Stimulated activated CD8-positive, alpha-beta memory T cell treated with anti-CD3 and anti-CD28 coated beads, Interleukin-15, amount 100 ng/mL, for 24 hours (primary cell): ENCODE data around the gene CENPS.
"Not testable (repeated sequence)": the region's sequence is repeated elsewhere in the genome, so short reads cannot be mapped to it uniquely, and the experiment has no call there.

Experiments used
- DNase-seq: peaks from one replicate; pipeline ENCODE4 v3.0.0-alpha.2; 2020; ENCODE audit warnings: low read depth

The CENPS gene

GRCh38 chr1:10451287-10451686 lies 21.1 kb downstream of the CENPS start:
- DNase-seq: no peak

GRCh38 chr1:10456048-10456447 lies 25.8 kb downstream of the CENPS start:
- no peak for DNase-seq

- no peak for DNase-seq
Measured at GRCh38 chr1:10456661-10457060, 26.4 kb downstream of the CENPS start.

GRCh38 chr1:10457462-10457861 lies 27.2 kb downstream of the CENPS start:
- not testable (repeated sequence) for DNase-seq

- DNase-seq: no peak
Measured at GRCh38 chr1:10457875-10458274, 27.6 kb downstream of the CENPS start.

- no peak for DNase-seq
Measured at GRCh38 chr1:10459184-10459583, 29.0 kb downstream of the CENPS start.

- no peak for DNase-seq
Measured at GRCh38 chr1:10467078-10467477, 36.8 kb downstream of the CENPS start.

- DNase-seq: no peak
Measured at GRCh38 chr1:10470043-10470442, 39.8 kb downstream of the CENPS start.

- no peak for DNase-seq
Measured at GRCh38 chr1:10471411-10472219, 41.4 kb downstream of the CENPS start.

GRCh38 chr1:10472220-10473144 lies 42.2 kb downstream of the CENPS start, which contains the start of gene DFFA:
Gene DFFA, minus strand, starts transcription at chr1:10472529. Its CDS starts 71 bp downstream, at chr1:10472458.
- DNase-seq: peak; percentile 68

GRCh38 chr1:10473145-10473765 lies 43.0 kb downstream of the CENPS start:
- DNase-seq: no peak

- not testable (repeated sequence) for DNase-seq
Measured at GRCh38 chr1:10474309-10474612, 44.0 kb downstream of the CENPS start.

GRCh38 chr1:10474613-10475507 lies 44.6 kb downstream of the CENPS start, which contains the start of gene PEX14:
Gene PEX14, plus strand, starts transcription at chr1:10474950. Its CDS starts 17 bp downstream, at chr1:10474967.
- DNase-seq: peak; percentile 56

GRCh38 chr1:10475510-10475909 lies 45.3 kb downstream of the CENPS start:
- DNase-seq: no peak

GRCh38 chr1:10479296-10479695 lies 49.1 kb downstream of the CENPS start:
- no peak for DNase-seq

- DNase-seq: no peak
Measured at GRCh38 chr1:10480614-10481013, 50.4 kb downstream of the CENPS start.

- no peak for DNase-seq
Measured at GRCh38 chr1:10484521-10484920, 54.3 kb downstream of the CENPS start.

- DNase-seq: no peak
Measured at GRCh38 chr1:10489291-10490055, 59.2 kb downstream of the CENPS start.

GRCh38 chr1:10490286-10490970 lies 60.2 kb downstream of the CENPS start:
- DNase-seq: no peak
